Measurements from ENCODE around the gene ANGPTL7. TPM values are rescaled to one million over a fixed set of nuclear protein-coding genes. Genes with fewer than 3 reads are reported as not detected.
"Not testable (repeated sequence)": the region's sequence is repeated elsewhere in the genome, so short reads cannot be mapped to it uniquely, and the experiment has no call there.

ANGPTL7 gene
- total and polyA plus RNA-seq, 7 donors = 0.51 to 6.4 (median 2.2) TPM; not detected in 1

GRCh38 chr1:11158720-11159321 lies 30.3 kb upstream of the ANGPTL7 start:
- TF ChIP-seq, protein P1, sequence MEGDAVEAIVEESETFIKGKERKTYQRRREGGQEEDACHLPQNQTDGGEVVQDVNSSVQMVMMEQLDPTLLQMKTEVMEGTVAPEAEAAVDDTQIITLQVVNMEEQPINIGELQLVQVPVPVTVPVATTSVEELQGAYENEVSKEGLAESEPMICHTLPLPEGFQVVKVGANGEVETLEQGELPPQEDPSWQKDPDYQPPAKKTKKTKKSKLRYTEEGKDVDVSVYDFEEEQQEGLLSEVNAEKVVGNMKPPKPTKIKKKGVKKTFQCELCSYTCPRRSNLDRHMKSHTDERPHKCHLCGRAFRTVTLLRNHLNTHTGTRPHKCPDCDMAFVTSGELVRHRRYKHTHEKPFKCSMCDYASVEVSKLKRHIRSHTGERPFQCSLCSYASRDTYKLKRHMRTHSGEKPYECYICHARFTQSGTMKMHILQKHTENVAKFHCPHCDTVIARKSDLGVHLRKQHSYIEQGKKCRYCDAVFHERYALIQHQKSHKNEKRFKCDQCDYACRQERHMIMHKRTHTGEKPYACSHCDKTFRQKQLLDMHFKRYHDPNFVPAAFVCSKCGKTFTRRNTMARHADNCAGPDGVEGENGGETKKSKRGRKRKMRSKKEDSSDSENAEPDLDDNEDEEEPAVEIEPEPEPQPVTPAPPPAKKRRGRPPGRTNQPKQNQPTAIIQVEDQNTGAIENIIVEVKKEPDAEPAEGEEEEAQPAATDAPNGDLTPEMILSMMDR (IDR thresholded peaks at IDR 0.05) = no peak
- TF ChIP-seq POLR2AphosphoS5 (IDR thresholded peaks at IDR 0.05) = peak in 1 of 4 donors; percentile 17
- H3K4me1 ChIP-seq = peaks cover 0 to 28% (median 20%) of the 10 kb centered on the region in 4 donors
- H3K27me3 ChIP-seq = no peaks in the 10 kb centered on the region
- WGBS, 2 donors = 84 to 87% methylated on average over 3 of the region's 3 CpGs
- DNase-seq = peak; percentile 8
- peak overlapping the region in 2 of 4 donors; percentile 3 to 47 for H3K27ac ChIP-seq
- no peaks in the 10 kb centered on the region for H3K9me3 ChIP-seq
- no peak overlapping the region for H3K4me3 ChIP-seq
- H3K36me3 ChIP-seq = peaks cover 0 to 37% (median 3%) of the 10 kb centered on the region in 4 donors
- intact Hi-C loops (cut with DNase I) = no loop called here

DNA sequence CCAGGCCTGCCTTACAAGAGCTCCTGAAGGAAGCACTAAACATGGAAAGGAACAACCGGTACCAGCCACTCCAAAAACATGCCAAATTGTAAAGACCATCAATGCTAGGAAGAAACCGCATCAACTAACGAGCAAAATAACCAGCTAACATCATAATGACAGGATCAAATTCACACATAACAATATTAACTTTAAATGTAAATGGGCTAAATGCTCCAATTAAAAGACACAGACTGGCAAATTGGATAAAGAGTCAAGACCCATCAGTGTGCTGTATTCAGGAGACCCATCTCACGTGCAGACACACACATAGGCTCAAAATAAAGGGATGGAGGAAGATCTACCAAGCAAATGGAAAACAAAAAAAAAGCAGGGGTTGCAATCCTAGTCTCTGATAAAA lies 26.4 kb upstream of the ANGPTL7 start:
- H3K4me3 ChIP-seq; H3K9me3 ChIP-seq; H3K27ac ChIP-seq; intact Hi-C loops (cut with DNase I); DNase-seq; H3K27me3 ChIP-seq: not testable (repeated sequence)
- Histone ChIP-seq H3K36me3 (peaks cover 0 to 20% (median 1%) of the 10 kb centered on the region in 4 donors), H3K4me1 (peaks cover 0 to 18% (median 16%) of the 10 kb centered on the region in 4 donors)
- 98 to 99% methylated on average over 3 to 4 of the region's 4 CpGs for WGBS, 2 donors

DNA sequence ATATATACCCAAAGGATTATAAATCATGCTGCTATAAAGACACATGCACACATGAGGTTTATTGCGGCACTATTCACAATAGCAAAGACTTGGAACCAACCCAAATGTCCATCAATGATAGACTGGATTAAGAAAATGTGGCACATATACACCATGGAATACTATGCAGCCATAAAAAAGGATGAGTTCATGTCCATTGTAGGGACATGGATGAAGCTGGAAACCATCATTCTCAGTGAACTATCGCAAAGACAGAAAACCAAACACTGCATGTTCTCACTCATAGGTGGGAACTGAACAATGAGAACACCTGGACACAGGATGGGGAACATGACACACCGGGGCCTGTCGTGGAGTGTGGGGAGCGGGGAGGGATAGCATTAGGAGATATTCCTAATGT lies 22.4 kb upstream of the ANGPTL7 start:
- H3K4me3 ChIP-seq; intact Hi-C loops (cut with DNase I); H3K27ac ChIP-seq; H3K27me3 ChIP-seq; H3K9me3 ChIP-seq; H3K4me1 ChIP-seq: not testable (repeated sequence)
- WGBS, 2 donors = 96 to 98% methylated on average over 5 of the region's 5 CpGs
- H3K36me3 ChIP-seq = peaks cover 0 to 11% (median 0%) of the 10 kb centered on the region in 4 donors
- peak; percentile 14 for DNase-seq

DNA sequence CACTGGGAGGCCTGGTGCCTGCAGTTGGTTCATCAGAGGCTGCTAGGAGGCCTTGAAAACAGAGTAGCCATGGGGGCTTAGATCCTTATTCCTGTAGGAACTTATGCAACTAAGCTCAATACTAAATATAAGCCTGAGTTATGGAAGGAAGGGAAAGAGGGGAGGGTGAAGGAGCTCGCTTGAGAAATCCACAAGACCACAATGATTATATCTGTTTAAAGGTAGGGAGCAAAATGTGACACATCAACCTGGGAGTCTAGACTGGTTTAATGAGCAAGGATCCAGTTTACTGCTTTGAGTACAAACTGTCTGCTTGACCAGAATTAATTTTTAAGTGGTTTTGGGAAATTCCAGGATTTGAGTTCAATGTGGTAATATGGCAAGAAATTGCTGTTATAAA lies 20.4 kb upstream of the ANGPTL7 start:
- no peak for TF ChIP-seq POLR2A (IDR thresholded peaks at IDR 0.05)
- TF ChIP-seq EP300 (IDR thresholded peaks at IDR 0.05) = no peak
- TF ChIP-seq, protein P1 (IDR thresholded peaks at IDR 0.05) = no peak
- TF ChIP-seq POLR2AphosphoS5 (IDR thresholded peaks at IDR 0.05) = no peak
- H3K27me3 ChIP-seq = no peaks in the 10 kb centered on the region
- no peak for DNase-seq
- H3K36me3 ChIP-seq = peaks cover 0 to 11% (median 0%) of the 10 kb centered on the region in 4 donors
- peaks cover 0 to 7% (median 0%) of the 10 kb centered on the region in 4 donors for H3K4me1 ChIP-seq
- no peak overlapping the region for H3K27ac ChIP-seq
- H3K9me3 ChIP-seq = no peaks in the 10 kb centered on the region
- intact Hi-C loops (cut with DNase I) = no loop called here
- 89 to 91% methylated on average over 1 of the region's 1 CpG for WGBS, 2 donors
- H3K4me3 ChIP-seq = no peak overlapping the region

DNA sequence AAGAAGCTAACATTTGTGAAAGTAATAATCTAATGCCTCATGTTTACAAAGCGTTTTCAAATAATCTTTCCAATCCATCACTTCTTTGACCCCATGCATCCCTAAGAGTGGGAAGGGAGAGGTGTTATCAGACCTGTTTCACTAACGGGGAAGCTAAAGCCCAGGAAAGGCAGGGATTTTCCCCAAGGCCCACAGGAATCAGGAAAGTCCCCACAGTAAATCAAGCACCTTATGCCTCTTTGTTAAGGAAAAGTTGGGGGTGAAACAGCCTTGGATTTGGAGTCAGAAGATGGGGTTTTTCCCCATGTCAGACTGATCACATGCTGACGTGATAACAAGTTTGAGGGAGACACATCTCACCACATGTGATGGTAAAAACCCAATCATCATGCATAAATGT lies 20.0 kb upstream of the ANGPTL7 start:
- H3K4me1 ChIP-seq = peaks cover 0 to 10% (median 0%) of the 10 kb centered on the region in 4 donors
- WGBS, 2 donors = 73 to 80% methylated on average over 3 of the region's 3 CpGs

More for the DNA sequence above, 20.0 kb upstream of the ANGPTL7 start:
- TF ChIP-seq EP300 (IDR thresholded peaks at IDR 0.05) (no peak), POLR2AphosphoS5 (IDR thresholded peaks at IDR 0.05) (no peak), POLR2A (IDR thresholded peaks at IDR 0.05) (no peak)
- TF ChIP-seq, protein P1 (IDR thresholded peaks at IDR 0.05) = no peak
- Histone ChIP-seq H3K4me3 (no peak overlapping the region), H3K9me3 (no peaks in the 10 kb centered on the region), H3K27ac (no peak overlapping the region), H3K36me3 (peaks cover 0 to 11% (median 0%) of the 10 kb centered on the region in 4 donors), H3K27me3 (no peaks in the 10 kb centered on the region)
- intact Hi-C loops (cut with DNase I) = no loop called here
- DNase-seq = no peak

All from sigmoid colon (tissue), 7 donors.